Skeletal muscle satellite cell (primary cell): ENCODE results near the gene TMEM204.

Experiments
- H3K27me3 ChIP-seq: 2 replicates; pipeline ENCODE4 v1.7.0; 2013; ENCODE audit warnings: low read length; ENCODE audit not compliant: control insufficient read depth, insufficient read depth
- H3K36me3 ChIP-seq: 2 replicates; pipeline ENCODE4 v1.7.0; 2013; ENCODE audit warnings: mild to moderate bottlenecking, control low read depth, low read length; ENCODE audit not compliant: insufficient read depth
- H3K4me1 ChIP-seq: 2 replicates; pipeline ENCODE4 v1.7.0; 2013; ENCODE audit warnings: low read length; ENCODE audit not compliant: control insufficient read depth, insufficient read depth
- H3K4me2 ChIP-seq: 2 replicates; pipeline ENCODE4 v1.7.0; 2013; ENCODE audit warnings: mild to moderate bottlenecking, low read length
- H3K4me3 ChIP-seq: 2 replicates; pipeline ENCODE4 v1.7.0; 2013; ENCODE audit warnings: low read length
- H3K9ac ChIP-seq: 2 replicates; pipeline ENCODE4 v1.7.0; 2013; ENCODE audit warnings: mild to moderate bottlenecking, low read depth, low read length, moderate library complexity
- H3K9me3 ChIP-seq: replicated peaks from 2 replicates; pipeline ENCODE4 v1.7.0; 2013; ENCODE audit warnings: mild to moderate bottlenecking, control low read depth, low read length

The TMEM204 gene

GRCh38 chr16:1536601-1537000, 3.1 kb downstream of the TMEM204 start:
- no peak overlapping the region for H3K4me3 ChIP-seq
- H3K4me1 ChIP-seq, result no peaks in the 10 kb centered on the region
- no peak overlapping the region for H3K9ac ChIP-seq
- no peaks in the 10 kb centered on the region for H3K9me3 ChIP-seq
- no peaks in the 10 kb centered on the region for H3K36me3 ChIP-seq
- no peak overlapping the region for H3K4me2 ChIP-seq
- no peaks in the 10 kb centered on the region for H3K27me3 ChIP-seq

DNA sequence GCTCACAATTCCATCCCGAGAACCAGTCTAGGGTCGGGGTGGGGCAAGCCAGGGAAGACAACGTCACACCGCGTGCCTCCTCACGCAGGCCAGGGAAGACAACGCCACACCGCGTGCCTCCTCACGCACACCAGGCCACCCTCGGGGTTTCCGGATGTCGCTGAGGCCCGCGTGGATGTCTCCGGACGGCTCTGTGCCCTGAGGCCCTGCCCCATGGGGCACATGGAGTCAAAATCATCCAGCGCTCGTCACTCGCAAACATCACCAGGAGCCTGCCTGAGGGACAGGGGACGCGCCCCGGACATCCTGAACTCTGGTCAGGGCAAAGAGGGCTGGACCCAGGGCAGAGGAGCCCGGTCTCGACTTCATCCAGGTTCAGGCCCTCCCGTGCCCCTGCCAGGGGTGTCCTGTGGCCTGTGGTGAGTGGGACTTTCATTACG, 3.7 kb downstream of the TMEM204 start:
- no peak overlapping the region for H3K9ac ChIP-seq
- H3K36me3 ChIP-seq, result no peaks in the 10 kb centered on the region
- H3K4me1 ChIP-seq, result no peaks in the 10 kb centered on the region
- H3K9me3 ChIP-seq, result no peaks in the 10 kb centered on the region
- no peaks in the 10 kb centered on the region for H3K27me3 ChIP-seq
- no peak overlapping the region for H3K4me3 ChIP-seq
- H3K4me2 ChIP-seq, result no peak overlapping the region

DNA sequence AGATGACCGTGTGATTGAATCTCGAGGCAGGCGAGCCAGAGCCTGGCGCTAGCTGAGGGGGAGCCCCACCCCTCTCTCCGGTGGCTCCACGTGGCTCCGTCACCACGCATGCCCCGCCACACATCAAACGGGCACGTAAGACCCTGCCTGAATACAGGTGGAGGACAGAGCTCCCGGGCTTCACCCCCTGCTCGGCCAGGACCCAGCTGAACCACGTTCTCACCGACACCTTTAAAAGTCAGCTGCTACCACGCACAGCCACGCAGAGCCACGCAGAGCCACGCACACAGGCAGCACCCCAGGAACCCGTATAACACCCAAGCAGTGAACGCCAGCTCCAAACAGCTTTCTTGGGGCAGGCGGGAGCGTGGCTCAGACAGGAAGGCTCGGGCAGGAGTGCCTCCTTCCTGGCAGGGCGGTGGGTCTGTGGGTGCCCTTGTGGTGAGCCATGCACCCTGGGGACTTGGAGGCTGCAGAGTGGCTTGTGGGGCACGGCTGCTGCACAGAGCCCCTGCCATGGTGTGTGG, 4.4 kb downstream of the TMEM204 start:
- Histone ChIP-seq H3K4me2 (no peak overlapping the region), H3K36me3 (no peaks in the 10 kb centered on the region), H3K9me3 (no peaks in the 10 kb centered on the region), H3K4me1 (no peaks in the 10 kb centered on the region), H3K4me3 (no peak overlapping the region), H3K27me3 (no peaks in the 10 kb centered on the region), H3K9ac (no peak overlapping the region)

DNA sequence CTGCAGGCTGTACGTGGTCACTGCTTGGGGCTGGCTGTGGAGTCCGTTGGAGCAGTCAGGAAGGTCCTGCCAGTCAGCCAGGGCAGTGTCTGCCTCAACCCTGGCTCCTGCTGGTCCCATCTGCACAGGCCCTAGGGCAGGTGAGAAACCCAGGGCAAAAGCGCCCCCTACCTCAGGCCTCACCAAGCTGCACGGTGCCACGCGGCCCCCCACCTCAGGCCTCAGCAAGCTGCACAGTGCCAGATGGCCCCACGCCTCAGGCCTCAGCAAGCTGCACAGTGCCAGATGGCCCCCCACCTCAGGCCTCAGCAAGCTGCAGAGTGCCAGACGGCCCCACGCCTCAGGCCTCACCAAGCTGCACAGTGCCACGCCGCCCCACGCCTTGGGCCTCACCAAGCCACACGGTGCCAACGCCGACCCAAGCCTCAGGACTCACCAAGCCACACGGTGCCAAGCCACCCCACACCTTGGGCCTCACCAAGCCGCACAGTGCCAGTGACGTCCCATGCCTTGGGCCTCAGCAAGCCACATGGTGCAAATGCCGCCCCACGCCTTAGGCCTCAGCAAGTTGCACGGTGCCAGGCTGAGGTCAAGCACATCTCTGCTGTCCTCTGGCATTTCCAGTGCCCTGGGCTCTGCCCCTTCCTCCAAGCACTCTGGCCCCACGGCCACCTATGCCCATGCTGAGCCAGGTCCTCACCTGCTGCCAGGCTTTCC, 5.5 kb downstream of the TMEM204 start:
- Histone ChIP-seq H3K4me1 (peaks cover 5% of the 10 kb centered on the region), H3K9ac (no peak overlapping the region), H3K36me3 (no peaks in the 10 kb centered on the region), H3K4me2 (no peak overlapping the region), H3K9me3 (no peaks in the 10 kb centered on the region), H3K27me3 (no peaks in the 10 kb centered on the region), H3K4me3 (no peak overlapping the region)

- H3K4me1 ChIP-seq, result peaks cover 5% of the 10 kb centered on the region
- no peak overlapping the region for H3K9ac ChIP-seq
Observed at GRCh38 chr16:1539720-1540555, 6.5 kb downstream of the TMEM204 start.

GRCh38 chr16:1540556-1540855, 7.0 kb downstream of the TMEM204 start:
- no peak overlapping the region for H3K9ac ChIP-seq
- no peaks in the 10 kb centered on the region for H3K27me3 ChIP-seq
- peaks cover 5% of the 10 kb centered on the region for H3K4me1 ChIP-seq
- no peak overlapping the region for H3K4me2 ChIP-seq
- no peaks in the 10 kb centered on the region for H3K9me3 ChIP-seq
- H3K36me3 ChIP-seq, result no peaks in the 10 kb centered on the region
- no peak overlapping the region for H3K4me3 ChIP-seq

More at GRCh38 chr16:1539720-1540555, 6.5 kb downstream of the TMEM204 start:
- no peak overlapping the region for H3K4me2 ChIP-seq
- H3K36me3 ChIP-seq, result no peaks in the 10 kb centered on the region
- no peaks in the 10 kb centered on the region for H3K27me3 ChIP-seq
- H3K4me3 ChIP-seq, result no peak overlapping the region
- no peaks in the 10 kb centered on the region for H3K9me3 ChIP-seq

DNA sequence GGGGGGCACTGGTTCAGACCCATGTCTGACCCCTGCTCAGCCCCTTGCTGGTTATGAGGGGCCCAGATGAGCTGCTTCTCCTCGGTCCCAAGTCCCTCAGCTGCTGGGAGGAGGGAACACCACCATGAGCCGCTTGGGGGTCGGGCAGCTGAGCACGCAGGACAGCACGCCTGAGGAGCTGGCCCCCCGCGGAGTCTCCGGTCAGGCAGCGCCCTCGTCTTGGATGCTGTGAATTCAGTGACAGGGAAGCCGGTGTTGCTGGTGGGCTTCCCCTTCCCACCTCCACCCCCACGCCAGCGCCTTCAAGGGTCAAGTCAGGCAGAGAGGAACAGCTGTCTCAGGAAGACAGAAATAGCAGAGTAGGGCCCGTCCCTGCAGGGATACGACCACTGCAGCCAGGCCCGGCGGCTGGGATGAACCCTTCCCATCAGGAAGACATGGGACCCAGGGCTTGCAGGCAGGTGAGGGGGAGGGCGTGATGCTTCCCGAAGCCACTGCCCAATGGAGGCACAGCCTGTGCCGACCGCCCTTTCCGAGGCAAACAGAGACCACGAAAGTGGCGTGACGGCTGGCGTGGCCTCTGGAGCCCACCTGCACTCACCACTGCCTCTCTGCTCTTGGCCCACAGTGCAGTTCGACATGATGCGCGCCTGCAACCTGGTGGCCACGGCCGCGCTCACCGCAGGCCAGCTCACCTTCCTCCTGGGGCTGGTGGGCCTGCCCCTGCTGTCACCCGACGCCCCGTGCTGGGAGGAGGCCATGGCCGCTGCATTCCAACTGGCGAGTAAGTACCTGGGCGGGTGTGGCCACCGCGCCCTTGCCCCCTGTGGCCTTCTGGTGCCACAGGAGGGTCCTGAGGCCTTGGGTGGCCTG, 8.1 kb downstream of the TMEM204 start:
- H3K9me3 ChIP-seq, result no peaks in the 10 kb centered on the region
- H3K36me3 ChIP-seq, result no peaks in the 10 kb centered on the region
- H3K4me2 ChIP-seq, result no peak overlapping the region
- H3K9ac ChIP-seq, result no peak overlapping the region
- no peak overlapping the region for H3K4me3 ChIP-seq
- H3K4me1 ChIP-seq, result peaks cover 5% of the 10 kb centered on the region
- H3K27me3 ChIP-seq, result no peaks in the 10 kb centered on the region

DNA sequence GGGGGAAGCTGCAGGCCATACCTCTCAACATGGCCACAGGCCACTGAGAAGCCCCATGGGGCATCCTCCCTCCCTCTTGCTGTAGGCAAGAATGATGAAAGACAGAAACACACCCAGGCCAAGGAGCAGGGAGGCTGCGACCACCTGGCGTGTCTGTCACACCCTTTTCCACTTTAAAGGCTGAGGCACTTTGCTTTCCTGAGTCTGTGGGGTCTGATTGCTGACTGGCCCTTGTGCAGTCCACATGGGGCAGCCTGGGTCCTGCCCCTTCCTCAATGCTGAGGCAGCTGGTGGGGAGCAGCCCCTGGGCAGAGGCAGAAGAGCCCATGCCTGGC, 8.7 kb downstream of the TMEM204 start:
- Histone ChIP-seq H3K4me2 (no peak overlapping the region), H3K36me3 (no peaks in the 10 kb centered on the region), H3K9me3 (no peaks in the 10 kb centered on the region), H3K4me3 (no peak overlapping the region), H3K9ac (no peak overlapping the region), H3K27me3 (no peaks in the 10 kb centered on the region), H3K4me1 (peaks cover 5% of the 10 kb centered on the region)

GRCh38 chr16:1542533-1542932, 9.1 kb downstream of the TMEM204 start:
- no peak overlapping the region for H3K4me2 ChIP-seq
- no peaks in the 10 kb centered on the region for H3K9me3 ChIP-seq
- no peaks in the 10 kb centered on the region for H3K36me3 ChIP-seq
- peaks cover 5% of the 10 kb centered on the region for H3K4me1 ChIP-seq
- H3K27me3 ChIP-seq, result no peaks in the 10 kb centered on the region
- no peak overlapping the region for H3K4me3 ChIP-seq
- no peak overlapping the region for H3K9ac ChIP-seq

- no peaks in the 10 kb centered on the region for H3K36me3 ChIP-seq
Observed at GRCh38 chr16:1543085-1543896, 9.8 kb downstream of the TMEM204 start.

More at GRCh38 chr16:1543085-1543896, 9.8 kb downstream of the TMEM204 start:
- no peak overlapping the region for H3K9ac ChIP-seq
- no peaks in the 10 kb centered on the region for H3K9me3 ChIP-seq
- no peak overlapping the region for H3K4me2 ChIP-seq
- no peaks in the 10 kb centered on the region for H3K27me3 ChIP-seq
- no peak overlapping the region for H3K4me3 ChIP-seq
- H3K4me1 ChIP-seq, result peaks cover 10% of the 10 kb centered on the region
